ENCODE measurements around the gene NUCKS1. TPM values are rescaled to one million over a fixed set of nuclear protein-coding genes. Genes with fewer than 3 reads are reported as not detected.

The NUCKS1 gene
- polyA plus RNA-seq, 1 donor = 219 TPM

DNA sequence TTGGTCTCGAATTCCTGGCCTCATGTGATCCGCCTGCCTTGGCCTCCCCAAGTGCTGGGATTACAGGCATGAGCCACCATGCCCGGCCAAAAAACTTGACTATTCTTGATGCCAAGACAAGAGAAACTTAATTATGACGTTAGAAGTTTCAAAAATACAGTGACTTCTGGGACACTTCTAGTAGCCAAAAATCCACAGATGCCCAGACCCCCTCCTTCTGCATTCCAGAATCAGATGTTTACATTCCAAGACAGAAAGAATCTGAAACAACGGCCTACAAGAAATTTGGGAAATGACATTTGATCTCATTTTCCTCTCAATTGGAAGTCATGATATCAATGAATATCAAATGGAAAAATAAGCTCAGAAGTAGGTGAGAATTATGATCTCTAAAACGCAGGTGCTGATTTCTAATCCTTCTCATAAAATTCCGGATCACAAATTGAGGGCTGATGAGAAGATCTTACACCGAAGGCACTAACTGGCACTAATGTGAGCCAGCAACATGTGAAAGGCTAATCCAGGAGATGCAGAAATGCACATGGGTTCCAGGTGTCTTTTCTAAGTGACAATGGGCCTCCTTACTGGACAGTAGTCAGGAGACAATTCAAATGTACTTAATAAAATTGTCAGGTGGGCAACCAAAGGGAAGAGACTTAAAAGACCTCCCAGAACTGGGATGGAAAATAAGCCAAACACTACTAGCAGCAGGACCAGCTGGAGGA lies 19.8 kb upstream of the NUCKS1 start:
- no peak for DNase-seq

- DNase-seq = no peak
Observed at GRCh38 chr1:205767248-205767647, 17.3 kb upstream of the NUCKS1 start.

DNA sequence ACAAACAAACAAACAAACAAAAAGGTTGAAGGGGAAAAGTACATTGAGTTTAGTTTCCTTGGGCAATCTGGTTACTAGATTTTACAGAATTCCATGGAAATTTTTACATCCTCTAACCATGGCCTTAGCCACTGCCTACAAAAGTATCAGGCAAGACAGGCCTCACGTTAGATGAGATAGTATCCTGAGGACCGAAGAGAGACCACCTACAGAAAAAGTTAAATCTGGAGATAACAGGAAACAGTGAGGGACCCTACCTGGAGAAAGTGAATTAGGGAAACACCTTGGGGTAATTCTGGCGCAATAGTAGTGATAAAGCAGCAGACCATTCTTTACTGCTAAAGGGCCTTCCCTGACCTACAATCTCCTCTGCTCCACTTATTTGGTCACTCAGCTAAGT lies 16.6 kb upstream of the NUCKS1 start:
- no peak for DNase-seq

GRCh38 chr1:205766038-205766437 lies 16.1 kb upstream of the NUCKS1 start:
- no peak for DNase-seq

DNA sequence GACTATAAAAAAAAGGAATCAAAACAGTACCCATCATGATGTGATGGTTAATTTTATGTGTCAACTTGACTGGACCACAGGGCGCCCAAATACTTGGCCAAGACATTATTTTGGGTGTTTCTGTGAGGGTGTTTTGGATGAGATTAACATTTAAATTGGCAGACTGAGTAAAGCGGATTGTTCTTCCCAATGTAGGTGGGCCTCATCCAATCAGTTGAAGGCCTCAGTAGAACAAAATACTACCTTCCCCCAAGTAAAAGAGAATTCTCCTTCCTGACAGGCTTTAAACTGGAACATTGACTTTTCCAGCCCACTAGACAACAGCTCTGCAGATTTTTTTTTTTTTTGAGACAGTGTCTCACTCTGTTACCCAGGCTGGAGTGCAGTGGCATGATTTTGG lies 14.6 kb upstream of the NUCKS1 start:
- DNase-seq = no peak

DNA sequence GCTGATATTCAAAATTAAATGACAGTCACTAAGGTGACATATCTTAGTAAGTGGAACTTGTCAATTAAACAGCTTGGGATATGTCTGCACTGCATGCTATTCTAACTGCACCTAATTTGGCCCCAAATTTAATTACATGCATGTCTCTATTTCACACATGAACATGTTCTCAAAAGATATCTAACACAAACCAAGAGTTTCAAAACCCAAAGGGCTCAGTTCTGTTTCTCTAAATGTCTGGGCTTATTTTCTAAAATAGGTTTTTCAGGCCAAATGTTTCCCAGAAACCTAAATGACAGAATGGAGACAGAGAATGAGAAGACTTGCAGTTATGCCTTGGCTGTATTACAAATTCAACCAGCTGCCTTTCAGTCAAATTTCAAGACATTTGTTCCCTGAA lies 14.0 kb upstream of the NUCKS1 start:
- no peak for DNase-seq

GRCh38 chr1:205760606-205761005 lies 10.6 kb upstream of the NUCKS1 start:
- DNase-seq = no peak

DNA sequence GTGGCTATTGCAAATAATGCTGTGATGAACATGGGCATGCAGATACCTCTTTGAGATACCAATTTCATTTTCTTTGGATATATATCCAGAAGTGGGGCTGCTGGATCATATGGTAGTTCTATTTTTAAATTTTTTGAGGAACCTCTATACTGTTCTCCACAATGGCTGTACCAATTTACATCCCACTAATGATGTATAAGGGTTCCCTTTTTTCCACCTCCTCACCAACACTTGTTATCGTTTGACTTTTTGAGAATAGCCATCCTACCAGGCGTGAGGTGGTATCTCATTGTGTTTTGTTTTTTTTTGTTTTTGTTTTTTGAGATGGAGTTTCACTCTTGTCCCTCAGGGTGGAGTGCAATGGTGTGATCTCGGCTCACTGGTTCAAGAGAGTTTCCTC lies 6.6 kb upstream of the NUCKS1 start:
- no peak for DNase-seq

DNA sequence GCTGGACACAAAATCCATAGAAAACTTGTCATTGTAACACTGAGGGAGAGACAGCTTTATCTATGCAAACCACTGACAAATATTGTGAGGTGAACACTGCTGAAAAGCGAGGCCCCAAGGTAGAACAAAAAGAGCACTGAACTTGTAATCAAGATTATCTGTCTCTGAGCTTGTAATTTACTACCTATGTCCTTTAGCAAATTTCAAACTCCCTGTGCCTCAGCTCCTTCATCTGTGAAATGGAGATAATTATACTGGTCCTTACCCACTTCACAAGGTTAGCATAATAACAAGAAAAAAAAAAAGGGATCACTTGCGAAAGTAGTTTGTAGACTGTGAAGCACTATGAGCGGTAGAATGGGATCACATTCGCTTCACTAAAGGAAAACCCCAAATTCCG lies 4.9 kb upstream of the NUCKS1 start:
- DNase-seq = no peak

GRCh38 chr1:205751036-205751651 lies 1.2 kb upstream of the NUCKS1 start:
- DNase-seq = no peak

- DNase-seq = peak; percentile 95
Observed at GRCh38 chr1:205749234-205750137, 496 bp downstream of the NUCKS1 start.

- DNase-seq = peak; percentile 32
Observed at GRCh38 chr1:205748403-205749233, 1.4 kb downstream of the NUCKS1 start.

- no peak for DNase-seq
Observed at GRCh38 chr1:205746757-205747412, 3.1 kb downstream of the NUCKS1 start.

DNA sequence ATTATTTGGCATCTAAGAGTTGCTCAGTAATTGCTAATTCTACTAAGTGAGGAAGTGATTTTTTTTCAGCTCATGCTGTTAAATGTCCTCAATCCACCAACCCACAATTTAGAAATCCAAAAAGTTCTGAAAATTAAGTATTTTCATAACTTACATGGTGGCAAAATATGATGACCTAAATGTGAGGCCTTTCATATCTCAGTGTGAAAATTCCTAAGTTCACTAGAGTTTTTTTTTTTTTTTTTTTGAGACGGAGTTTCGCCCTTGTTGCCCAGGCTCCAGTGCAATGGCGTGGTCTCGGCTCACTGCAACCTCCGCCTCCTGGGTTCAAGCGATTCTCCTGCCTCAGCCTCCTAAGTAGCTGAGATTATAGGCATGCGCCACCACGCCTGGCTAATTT lies 5.6 kb downstream of the NUCKS1 start:
- DNase-seq = no peak

DNA sequence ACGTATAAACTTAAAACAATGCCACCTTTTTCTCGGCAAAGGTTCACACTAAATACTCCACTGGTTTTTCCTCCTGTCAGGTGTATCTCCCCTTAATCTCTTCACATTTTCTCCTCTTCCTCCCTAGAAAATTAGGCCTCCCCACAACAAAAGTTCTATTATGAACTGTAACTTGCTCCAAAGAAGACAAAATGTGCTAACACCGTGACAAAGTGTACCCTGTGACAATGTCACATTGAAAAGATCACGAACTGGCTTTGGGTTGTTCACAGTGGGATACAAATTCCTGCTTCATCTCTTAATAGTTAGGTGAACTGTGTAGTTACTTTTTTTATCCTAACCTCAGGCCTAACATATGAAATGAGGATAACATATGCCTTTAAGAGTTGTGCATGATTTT lies 6.0 kb downstream of the NUCKS1 start:
- DNase-seq = no peak

GRCh38 chr1:205741681-205742080 lies 8.3 kb downstream of the NUCKS1 start:
- DNase-seq = no peak

DNA sequence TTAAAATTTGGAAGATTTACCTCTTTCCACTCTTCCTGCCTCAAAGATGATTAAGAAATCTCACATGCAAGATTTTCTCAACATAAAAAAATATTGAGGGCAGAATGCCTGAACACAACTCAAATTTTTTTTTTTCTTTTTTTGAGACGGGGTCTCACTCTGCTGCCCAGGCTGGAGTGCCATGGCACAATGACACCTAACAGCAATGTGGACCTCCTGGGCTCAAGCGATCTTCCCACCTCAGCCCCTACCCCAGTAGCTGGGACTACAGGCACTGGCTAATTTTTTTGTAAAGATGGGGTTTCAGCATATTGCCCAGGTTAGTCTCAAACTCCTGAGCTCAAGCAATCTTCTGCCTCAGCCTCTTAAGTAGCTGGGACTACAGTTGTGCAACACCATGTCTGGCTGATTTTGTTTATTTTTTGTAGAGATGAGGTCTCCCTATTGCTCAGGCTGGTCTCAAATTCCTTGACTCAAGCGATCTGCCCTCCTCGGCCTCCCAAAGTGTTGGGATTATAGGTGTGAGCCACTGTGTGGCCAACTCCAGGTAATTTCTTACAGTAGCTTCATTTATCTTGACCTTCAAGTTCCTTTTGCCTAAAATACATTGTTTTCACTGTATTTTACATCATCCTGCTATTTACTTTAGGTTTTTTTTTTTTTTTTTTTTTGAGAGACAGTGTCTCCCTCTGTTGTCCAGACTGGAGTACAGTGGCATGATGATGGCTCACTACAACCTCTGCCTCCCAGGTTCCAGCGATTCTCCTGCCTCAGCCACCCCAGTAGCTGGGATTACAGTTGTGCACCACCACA lies 10.4 kb downstream of the NUCKS1 start:
- DNase-seq = no peak

DNA sequence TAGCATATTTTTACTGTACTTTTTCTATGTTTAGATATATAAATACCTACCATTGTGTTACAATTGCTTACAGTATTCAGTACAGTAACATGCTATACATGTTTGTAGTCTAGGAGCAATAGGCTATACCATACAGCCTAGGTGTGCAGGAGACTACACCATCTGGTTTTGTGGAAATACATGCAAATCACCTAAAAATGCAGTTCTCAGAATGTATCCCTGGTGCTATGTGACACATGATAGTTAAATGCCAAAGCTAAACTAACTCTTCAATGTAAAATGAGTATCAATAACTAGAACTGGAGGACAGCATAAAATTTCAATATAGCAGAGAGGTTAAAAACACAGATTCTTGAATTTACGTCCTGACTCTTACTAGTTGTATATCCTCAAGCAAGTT lies 14.8 kb downstream of the NUCKS1 start:
- DNase-seq = no peak

- DNase-seq = no peak
Observed at GRCh38 chr1:205733438-205734175, 16.4 kb downstream of the NUCKS1 start.

- no peak for DNase-seq
Observed at GRCh38 chr1:205729945-205730610, 19.9 kb downstream of the NUCKS1 start.
